ENCODE results near the gene NLK. TPM values are rescaled to one million over a fixed set of nuclear protein-coding genes. Genes with fewer than 3 reads are reported as not detected.

NLK gene
- total RNA-seq, 1 donor from 2014 or later, result 25.4 TPM

GRCh38 chr17:28173801-28174200, 131.3 kb downstream of the NLK start:
- Mint-ChIP-seq H3K27me3 (no peaks in the 10 kb centered on the region), H3K4me1 (ENCODE audit: unreplicated experiment) (peaks cover 19% of the 10 kb centered on the region), H3K9me3 (no peaks in the 10 kb centered on the region), H3K4me3 (no peak overlapping the region), H3K36me3 (peaks cover 10% of the 10 kb centered on the region), H3K27ac (no peak overlapping the region)
- TF ChIP-seq, protein P1, sequence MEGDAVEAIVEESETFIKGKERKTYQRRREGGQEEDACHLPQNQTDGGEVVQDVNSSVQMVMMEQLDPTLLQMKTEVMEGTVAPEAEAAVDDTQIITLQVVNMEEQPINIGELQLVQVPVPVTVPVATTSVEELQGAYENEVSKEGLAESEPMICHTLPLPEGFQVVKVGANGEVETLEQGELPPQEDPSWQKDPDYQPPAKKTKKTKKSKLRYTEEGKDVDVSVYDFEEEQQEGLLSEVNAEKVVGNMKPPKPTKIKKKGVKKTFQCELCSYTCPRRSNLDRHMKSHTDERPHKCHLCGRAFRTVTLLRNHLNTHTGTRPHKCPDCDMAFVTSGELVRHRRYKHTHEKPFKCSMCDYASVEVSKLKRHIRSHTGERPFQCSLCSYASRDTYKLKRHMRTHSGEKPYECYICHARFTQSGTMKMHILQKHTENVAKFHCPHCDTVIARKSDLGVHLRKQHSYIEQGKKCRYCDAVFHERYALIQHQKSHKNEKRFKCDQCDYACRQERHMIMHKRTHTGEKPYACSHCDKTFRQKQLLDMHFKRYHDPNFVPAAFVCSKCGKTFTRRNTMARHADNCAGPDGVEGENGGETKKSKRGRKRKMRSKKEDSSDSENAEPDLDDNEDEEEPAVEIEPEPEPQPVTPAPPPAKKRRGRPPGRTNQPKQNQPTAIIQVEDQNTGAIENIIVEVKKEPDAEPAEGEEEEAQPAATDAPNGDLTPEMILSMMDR (conservative IDR thresholded peaks at IDR 0.05), result no peak
- no peak for DNase-seq (ENCODE audit: extremely low spot score, unreplicated experiment)

DNA sequence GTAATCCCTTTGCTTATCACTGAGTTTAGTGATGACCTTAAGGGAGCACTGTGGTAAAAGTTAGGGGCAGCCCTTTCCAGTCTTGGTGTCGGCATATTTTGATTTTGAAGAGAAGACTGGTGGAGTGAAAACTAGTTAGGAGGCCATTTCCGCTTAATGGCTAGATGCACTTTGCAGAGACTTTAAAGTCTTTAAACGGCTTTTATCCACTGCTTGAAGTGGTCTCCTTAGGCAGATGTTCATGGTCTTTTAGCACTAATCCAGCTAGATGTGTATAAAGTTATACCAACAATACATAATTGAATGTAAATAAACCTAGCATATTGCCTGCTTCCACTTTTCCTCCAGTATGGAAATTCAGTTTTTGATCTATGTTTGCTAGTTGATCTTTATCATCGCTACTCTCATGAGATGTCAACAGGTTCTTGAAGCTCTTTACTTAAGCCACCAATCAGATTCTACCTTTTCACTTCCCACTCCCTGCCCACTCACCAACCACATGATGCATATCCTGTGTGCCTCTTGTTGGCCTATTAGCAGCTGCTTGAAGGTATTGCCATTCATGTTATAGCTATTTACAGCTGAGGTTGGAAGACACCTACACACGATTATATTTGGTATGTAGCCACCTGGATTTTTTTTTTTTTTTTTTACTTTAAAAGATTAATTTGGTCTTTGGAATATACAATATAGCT, 132.0 kb downstream of the NLK start:
- Mint-ChIP-seq H3K4me3 (no peak overlapping the region), H3K36me3 (peaks cover 12% of the 10 kb centered on the region), H3K9me3 (no peaks in the 10 kb centered on the region), H3K27ac (no peak overlapping the region), H3K27me3 (no peaks in the 10 kb centered on the region), H3K4me1 (ENCODE audit: unreplicated experiment) (peaks cover 19% of the 10 kb centered on the region)
- TF ChIP-seq, protein P1 (conservative IDR thresholded peaks at IDR 0.05), result no peak
- DNase-seq (ENCODE audit: extremely low spot score, unreplicated experiment), result no peak

DNA sequence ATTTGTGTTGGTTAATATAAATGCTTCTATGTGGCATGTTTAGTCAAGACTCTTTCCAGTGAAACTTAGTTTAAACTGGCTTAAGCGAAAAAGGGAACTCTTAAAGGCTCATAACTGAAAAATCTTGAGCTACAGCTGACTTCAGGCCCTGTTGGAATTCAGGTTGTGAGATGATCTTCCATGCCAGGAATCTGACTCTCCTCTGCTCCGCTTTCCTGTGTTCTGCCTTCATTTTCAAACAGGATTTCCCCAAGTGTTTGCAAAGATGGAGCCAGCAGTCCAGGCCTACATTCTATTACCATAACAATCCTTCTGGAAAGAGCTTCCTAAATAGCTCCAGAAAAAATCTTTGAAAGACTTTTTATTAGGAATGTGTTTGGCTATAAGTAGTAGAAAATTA, 134.9 kb downstream of the NLK start:
- TF ChIP-seq, protein P1 (conservative IDR thresholded peaks at IDR 0.05), result no peak
- Mint-ChIP-seq H3K4me3 (no peak overlapping the region), H3K36me3 (peaks cover 6% of the 10 kb centered on the region), H3K27ac (no peak overlapping the region), H3K4me1 (ENCODE audit: unreplicated experiment) (peaks cover 19% of the 10 kb centered on the region), H3K9me3 (no peaks in the 10 kb centered on the region), H3K27me3 (no peaks in the 10 kb centered on the region)
- DNase-seq (ENCODE audit: extremely low spot score, unreplicated experiment), result no peak

- Mint-ChIP-seq H3K27me3 (no peaks in the 10 kb centered on the region), H3K4me3 (no peak overlapping the region), H3K4me1 (ENCODE audit: unreplicated experiment) (peaks cover 7% of the 10 kb centered on the region), H3K27ac (no peak overlapping the region), H3K36me3 (peaks cover 6% of the 10 kb centered on the region), H3K9me3 (no peaks in the 10 kb centered on the region)
- TF ChIP-seq, protein P1 (conservative IDR thresholded peaks at IDR 0.05), result no peak
- no peak for DNase-seq (ENCODE audit: extremely low spot score, unreplicated experiment)
Measured at GRCh38 chr17:28178800-28179199, 136.3 kb downstream of the NLK start.

DNA sequence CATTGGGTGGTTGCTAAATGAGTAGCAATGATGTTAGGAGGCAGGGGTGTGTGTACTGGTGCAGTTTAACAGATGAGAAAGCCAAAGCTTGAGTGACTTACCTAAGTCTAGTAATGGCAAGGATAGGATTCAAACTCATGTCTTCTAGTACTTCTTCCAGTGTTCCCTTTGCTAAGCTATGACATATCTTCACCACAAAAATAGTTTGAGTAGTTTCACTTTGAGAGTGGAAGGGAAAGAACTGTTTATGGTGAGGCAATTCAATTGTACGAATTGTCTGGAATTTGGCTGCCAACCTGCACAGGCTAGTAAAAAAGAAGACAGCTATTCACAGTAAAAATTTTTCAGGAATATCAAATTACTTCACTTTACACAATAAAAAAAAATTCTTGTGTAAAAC, 138.0 kb downstream of the NLK start:
- Mint-ChIP-seq H3K4me1 (ENCODE audit: unreplicated experiment) (no peaks in the 10 kb centered on the region), H3K27me3 (no peaks in the 10 kb centered on the region), H3K9me3 (no peaks in the 10 kb centered on the region), H3K4me3 (no peak overlapping the region), H3K36me3 (peaks cover 6% of the 10 kb centered on the region), H3K27ac (no peak overlapping the region)
- TF ChIP-seq, protein P1 (conservative IDR thresholded peaks at IDR 0.05), result no peak
- DNase-seq (ENCODE audit: extremely low spot score, unreplicated experiment), result no peak
